CD4-positive, alpha-beta T cell (primary cell): Measurements from ENCODE around the gene UBE2N. TPM values are rescaled to one million over a fixed set of nuclear protein-coding genes. Genes with fewer than 3 reads are reported as not detected.

ENCODE experiments used
- ATAC-seq: fragments of 200-7000 bp; cut with Tn5 transposase; one replicate; pipeline ENCODE4 v1.10.0; 2022; ENCODE audit warnings: mild to moderate bottlenecking; ENCODE audit not compliant: poor library complexity
- CTCF ChIA-PET: fragments of 350-600 bp; sonication (Branson Sonifier 250); formaldehyde crosslinking; loops from one replicate; lab custom pipeline; 2021; ENCODE audit warnings: antibody characterized with exemption, inconsistent platforms; lab: Charles Lee
- POLR2A ChIA-PET: fragments of 350-600 bp; sonication (Branson Sonifier 250); formaldehyde crosslinking; loops from one replicate; lab custom pipeline; 2021; ENCODE audit warnings: antibody characterized with exemption, inconsistent platforms; lab: Charles Lee
- DNase-seq, 14 experiments: peaks; one replicate each; pipeline ENCODE4 v3.0.0-alpha.2; 2013 to 2020; ENCODE audit warnings: mixed read lengths in 2 of 14
- H3K27ac ChIP-seq, 2 donors: one replicate each; pipeline versions ENCODE4 v1.5.1 to v1.7.0; 2013; ENCODE audit warnings: low read length in 2 of 2, low read depth in 1 of 2, mild to moderate bottlenecking in 1 of 2
- H3K27me3 ChIP-seq, 2 experiments: 1 replicate in 1 of 2; 2 replicates in 1 of 2; pipeline versions ENCODE4 v1.6.1 to v1.7.0; 2013; ENCODE audit warnings: low read length in 2 of 2, control low read depth in 1 of 2, mild to moderate bottlenecking in 1 of 2, moderate library complexity in 1 of 2; ENCODE audit not compliant: insufficient read depth in 2 of 2, control insufficient read depth in 1 of 2
- H3K36me3 ChIP-seq: one replicate; pipeline ENCODE4 v1.6.1; 2013; ENCODE audit warnings: low read length, control low read depth; ENCODE audit not compliant: insufficient read depth
- H3K4me1 ChIP-seq: one replicate; pipeline ENCODE4 v1.6.1; 2013; ENCODE audit warnings: low read length, control low read depth; ENCODE audit not compliant: insufficient read depth
- H3K4me3 ChIP-seq: one replicate; pipeline ENCODE4 v1.5.1; 2013; ENCODE audit warnings: mild to moderate bottlenecking, low read length, moderate library complexity
- H3K9me3 ChIP-seq, 2 experiments: 1 replicate in 1 of 2; 2 replicates in 1 of 2; pipeline versions ENCODE4 v1.6.1 to v1.7.0; 2013; ENCODE audit warnings: low read length in 2 of 2, mild to moderate bottlenecking in 2 of 2, control low read depth in 1 of 2, moderate library complexity in 1 of 2; ENCODE audit not compliant: control insufficient read depth in 1 of 2, insufficient read depth in 1 of 2
- H3K27ac Mint-ChIP-seq: one replicate; pipeline ENCODE4 v1.8.0; 2020; ENCODE audit warnings: mixed read lengths
- H3K27me3 Mint-ChIP-seq: one replicate; pipeline ENCODE4 v1.8.0; 2021; ENCODE audit warnings: mixed read lengths
- H3K36me3 Mint-ChIP-seq: one replicate; pipeline ENCODE4 v1.8.0; 2021; ENCODE audit warnings: low read depth, mixed read lengths
- H3K4me1 Mint-ChIP-seq: one replicate; pipeline ENCODE4 v1.8.0; 2021; ENCODE audit warnings: low read depth, mixed read lengths
- H3K4me3 Mint-ChIP-seq: one replicate; pipeline ENCODE4 v1.8.0; 2020; ENCODE audit warnings: mild to moderate bottlenecking, mixed read lengths
- H3K9me3 Mint-ChIP-seq: one replicate; pipeline ENCODE4 v1.8.0; 2020; ENCODE audit warnings: mixed read lengths
- intact Hi-C, 2 experiments: fragments of 100-400 bp; cut with DNase I in 1 of 2; cut with micrococcal nuclease in 1 of 2; formaldehyde crosslinking; loops; one replicate each; pipeline versions ENCODE4 v1.15.1 to v1.9.0; 2023 to 2025; cut with DNase I, micrococcal nuclease
- total RNA-seq, 174 experiments: library from RNA in 2 of 174; stranded (reverse) in 2 of 174; gene quantifications; one replicate each; pipeline ENCODE4 v1.2.3 and lab custom pipeline; 2021 to 2026
- TF ChIP-seq, protein P1 (sequence below): fragments of 200-600 bp; IDR thresholded peaks from one replicate; pipeline ENCODE4 v1.8.0; 2022; ENCODE audit warnings: antibody characterized with exemption, mild to moderate bottlenecking

Gene UBE2N
- total RNA-seq, 2 experiments from 2014 or later = 89.8 to 101 TPM

DNA sequence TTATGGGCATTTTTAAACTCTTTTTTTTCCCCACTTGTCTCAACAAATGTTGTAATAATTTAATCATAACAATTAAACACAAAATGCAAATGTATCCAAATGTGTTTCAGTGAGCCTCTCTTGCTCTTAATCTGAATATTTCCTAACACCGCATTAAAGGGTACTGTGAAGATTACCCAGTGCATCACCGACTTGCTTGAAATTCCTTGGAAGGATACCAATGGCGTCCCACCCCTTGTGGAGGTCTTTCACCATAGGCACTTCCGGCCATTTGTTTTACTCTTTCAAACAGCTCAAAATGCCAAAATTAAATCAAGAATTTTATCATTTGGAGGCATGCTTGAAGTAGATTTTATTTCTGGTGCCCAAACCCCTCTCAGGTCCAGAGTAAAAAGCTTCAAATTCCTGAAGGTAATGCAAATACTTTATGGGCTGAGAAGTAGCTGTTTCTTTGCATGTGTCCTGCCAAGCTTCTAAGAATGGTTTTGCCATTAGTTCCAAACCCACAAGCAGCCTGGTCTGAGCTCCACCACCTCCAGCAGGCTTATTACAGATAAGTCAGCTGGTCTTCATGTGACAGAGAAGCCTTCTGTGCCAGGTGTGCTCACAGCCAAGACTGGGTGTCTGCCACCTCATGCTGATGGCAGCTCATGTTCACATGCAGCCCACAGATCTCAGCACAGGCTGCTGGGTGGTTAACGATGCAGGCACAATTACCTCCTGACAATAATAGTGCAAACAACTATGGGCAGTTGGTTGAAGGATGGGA lies 80.4 kb downstream of the UBE2N start:
- Mint-ChIP-seq H3K9me3 (no peaks in the 10 kb centered on the region), H3K27ac (no peak overlapping the region), H3K36me3 (no peaks in the 10 kb centered on the region), H3K4me3 (no peak overlapping the region), H3K4me1 (peaks cover 20% of the 10 kb centered on the region), H3K27me3 (no peaks in the 10 kb centered on the region)
- Histone ChIP-seq H3K27ac (no peak overlapping the region), H3K27me3 (no peaks in the 10 kb centered on the region), H3K36me3 (no peaks in the 10 kb centered on the region), H3K4me1 (peaks cover 8% of the 10 kb centered on the region), H3K4me3 (no peak overlapping the region), H3K9me3 (no peaks in the 10 kb centered on the region)
- ATAC-seq (no peak), DNase-seq (no peak)
- TF ChIP-seq, protein P1, sequence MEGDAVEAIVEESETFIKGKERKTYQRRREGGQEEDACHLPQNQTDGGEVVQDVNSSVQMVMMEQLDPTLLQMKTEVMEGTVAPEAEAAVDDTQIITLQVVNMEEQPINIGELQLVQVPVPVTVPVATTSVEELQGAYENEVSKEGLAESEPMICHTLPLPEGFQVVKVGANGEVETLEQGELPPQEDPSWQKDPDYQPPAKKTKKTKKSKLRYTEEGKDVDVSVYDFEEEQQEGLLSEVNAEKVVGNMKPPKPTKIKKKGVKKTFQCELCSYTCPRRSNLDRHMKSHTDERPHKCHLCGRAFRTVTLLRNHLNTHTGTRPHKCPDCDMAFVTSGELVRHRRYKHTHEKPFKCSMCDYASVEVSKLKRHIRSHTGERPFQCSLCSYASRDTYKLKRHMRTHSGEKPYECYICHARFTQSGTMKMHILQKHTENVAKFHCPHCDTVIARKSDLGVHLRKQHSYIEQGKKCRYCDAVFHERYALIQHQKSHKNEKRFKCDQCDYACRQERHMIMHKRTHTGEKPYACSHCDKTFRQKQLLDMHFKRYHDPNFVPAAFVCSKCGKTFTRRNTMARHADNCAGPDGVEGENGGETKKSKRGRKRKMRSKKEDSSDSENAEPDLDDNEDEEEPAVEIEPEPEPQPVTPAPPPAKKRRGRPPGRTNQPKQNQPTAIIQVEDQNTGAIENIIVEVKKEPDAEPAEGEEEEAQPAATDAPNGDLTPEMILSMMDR = no peak
- ChIA-PET POLR2A (no interaction called here), CTCF (no interaction called here)
- intact Hi-C loops = no loop called here

DNA sequence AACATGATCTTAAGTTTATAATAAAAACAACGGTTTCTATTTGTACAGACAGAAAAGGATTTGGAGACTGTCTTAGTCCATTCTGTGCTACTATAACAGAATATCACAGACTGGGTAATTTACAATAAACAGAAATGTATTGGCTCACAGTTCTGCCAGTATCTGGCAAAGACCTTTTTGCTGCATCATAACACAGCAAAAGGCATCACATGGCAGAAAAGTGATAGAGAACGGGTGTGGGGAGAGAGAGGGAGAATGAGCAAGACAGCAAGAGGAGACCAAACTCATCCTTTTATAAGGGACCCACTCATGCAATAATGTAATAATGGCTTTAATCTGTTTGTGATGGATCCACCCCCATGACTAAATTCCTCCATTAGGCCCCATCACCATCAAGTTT lies 81.1 kb downstream of the UBE2N start:
- CTCF ChIA-PET = no interaction called here
- H3K4me3 Mint-ChIP-seq = no peak overlapping the region
- H3K9me3 ChIP-seq = no peaks in the 10 kb centered on the region

DNA sequence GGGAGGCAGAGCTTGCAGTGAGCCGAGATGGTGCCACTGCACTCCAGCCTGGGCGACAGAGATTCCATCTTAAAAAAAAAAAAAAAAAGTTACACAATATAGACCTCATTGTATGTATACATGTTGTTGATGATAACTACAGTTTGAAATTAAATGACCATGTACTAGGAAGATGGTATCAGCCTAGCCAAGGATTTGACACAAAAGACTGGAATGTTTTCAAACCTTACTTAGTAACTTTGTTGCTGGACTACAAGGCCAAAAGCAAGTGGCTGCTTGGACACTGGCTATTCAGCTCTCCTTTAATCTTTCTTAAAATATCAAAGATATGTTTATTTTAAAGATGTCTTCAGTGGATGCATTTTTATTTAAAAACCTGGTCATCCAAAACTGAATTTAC lies 82.9 kb downstream of the UBE2N start:
- H3K27ac ChIP-seq = no peak overlapping the region
- Mint-ChIP-seq H3K4me1 (peaks cover 17% of the 10 kb centered on the region), H3K27ac (no peak overlapping the region), H3K9me3 (no peaks in the 10 kb centered on the region), H3K36me3 (no peaks in the 10 kb centered on the region), H3K4me3 (no peak overlapping the region), H3K27me3 (no peaks in the 10 kb centered on the region)
- DNase-seq (no peak), ATAC-seq (no peak)
- no peak overlapping the region for H3K4me3 ChIP-seq
- ChIA-PET POLR2A (no interaction called here), CTCF (no interaction called here)
- H3K4me1 ChIP-seq = peaks cover under 1% of the 10 kb centered on the region
- TF ChIP-seq, protein P1 = no peak
- no peaks in the 10 kb centered on the region for H3K36me3 ChIP-seq
- H3K27me3 ChIP-seq = no peaks in the 10 kb centered on the region
- H3K9me3 ChIP-seq = no peaks in the 10 kb centered on the region
- intact Hi-C loops = no loop called here

More for the DNA sequence above, 81.1 kb downstream of the UBE2N start:
- ATAC-seq (no peak), DNase-seq (no peak)
- intact Hi-C loops = no loop called here
- TF ChIP-seq, protein P1 = no peak
- Mint-ChIP-seq H3K27me3 (no peaks in the 10 kb centered on the region), H3K4me1 (peaks cover 20% of the 10 kb centered on the region), H3K27ac (no peak overlapping the region), H3K36me3 (no peaks in the 10 kb centered on the region), H3K9me3 (no peaks in the 10 kb centered on the region)
- H3K4me3 ChIP-seq = no peak overlapping the region
- no peaks in the 10 kb centered on the region for H3K36me3 ChIP-seq
- peaks cover 8% of the 10 kb centered on the region for H3K4me1 ChIP-seq
- POLR2A ChIA-PET = no interaction called here
- no peaks in the 10 kb centered on the region for H3K27me3 ChIP-seq
- H3K27ac ChIP-seq = no peak overlapping the region
